OCI-LY3 (cell line): ENCODE data around the gene COL24A1.

Experiments used
- EZH2phosphoT487 ChIP-seq: fragments of 200-600 bp; shearing (Covaris generic); IDR thresholded peaks from 2 replicates; pipeline ENCODE4 v1.6.1; 2018; ENCODE audit warnings: antibody characterized with exemption, mixed run types, low read depth
- TF ChIP-seq, protein P1 (sequence below): fragments of 200-600, 300-600 bp; sonication (generic); IDR thresholded peaks from 2 replicates; pipeline ENCODE4 v1.5.1; 2014; ENCODE audit warnings: antibody characterized with exemption, low read length, low read depth

DNA sequence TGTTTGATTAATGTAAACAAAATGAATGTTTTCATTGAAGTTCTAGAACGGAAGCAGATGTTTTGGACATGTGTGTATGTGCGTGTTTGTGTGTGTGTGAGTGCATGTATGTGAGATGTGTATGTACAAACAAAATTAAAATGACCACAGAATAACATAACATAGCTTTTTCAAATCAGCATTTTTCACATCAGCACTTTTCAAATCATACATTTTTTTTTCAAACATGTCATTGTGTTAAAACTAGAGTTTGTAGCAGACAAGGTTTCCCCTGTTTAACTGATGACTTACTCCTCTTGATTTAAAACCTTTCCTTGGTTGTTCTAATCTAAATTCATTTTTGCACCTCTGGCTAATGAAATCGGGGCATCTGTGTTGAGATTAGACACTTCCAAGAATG is 412.8 kb downstream of the COL24A1 start:
- TF ChIP-seq, protein P1, sequence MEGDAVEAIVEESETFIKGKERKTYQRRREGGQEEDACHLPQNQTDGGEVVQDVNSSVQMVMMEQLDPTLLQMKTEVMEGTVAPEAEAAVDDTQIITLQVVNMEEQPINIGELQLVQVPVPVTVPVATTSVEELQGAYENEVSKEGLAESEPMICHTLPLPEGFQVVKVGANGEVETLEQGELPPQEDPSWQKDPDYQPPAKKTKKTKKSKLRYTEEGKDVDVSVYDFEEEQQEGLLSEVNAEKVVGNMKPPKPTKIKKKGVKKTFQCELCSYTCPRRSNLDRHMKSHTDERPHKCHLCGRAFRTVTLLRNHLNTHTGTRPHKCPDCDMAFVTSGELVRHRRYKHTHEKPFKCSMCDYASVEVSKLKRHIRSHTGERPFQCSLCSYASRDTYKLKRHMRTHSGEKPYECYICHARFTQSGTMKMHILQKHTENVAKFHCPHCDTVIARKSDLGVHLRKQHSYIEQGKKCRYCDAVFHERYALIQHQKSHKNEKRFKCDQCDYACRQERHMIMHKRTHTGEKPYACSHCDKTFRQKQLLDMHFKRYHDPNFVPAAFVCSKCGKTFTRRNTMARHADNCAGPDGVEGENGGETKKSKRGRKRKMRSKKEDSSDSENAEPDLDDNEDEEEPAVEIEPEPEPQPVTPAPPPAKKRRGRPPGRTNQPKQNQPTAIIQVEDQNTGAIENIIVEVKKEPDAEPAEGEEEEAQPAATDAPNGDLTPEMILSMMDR, result no peak
- no peak for TF ChIP-seq EZH2phosphoT487
